GM10266 (cell line): Measurements from ENCODE around the gene MLF2.

Source experiments
- DNase-seq: peaks from one replicate; pipeline ENCODE4 v3.0.0; 2012; ENCODE audit errors: extremely low spot score
- CTCF ChIP-seq: IDR thresholded peaks from 2 replicates; pipeline ENCODE4 v1.5.1; 2012; ENCODE audit warnings: mild to moderate bottlenecking, low read depth; ENCODE audit not compliant: control insufficient read depth, insufficient read depth; ENCODE audit errors: missing control alignments

Gene MLF2

GRCh38 chr12:6759741-6760140, 6.8 kb upstream of the MLF2 start:
- no peak for DNase-seq
- TF ChIP-seq CTCF: no peak

GRCh38 chr12:6758506-6759095, 5.7 kb upstream of the MLF2 start:
- no peak for TF ChIP-seq CTCF
- DNase-seq: no peak

GRCh38 chr12:6757028-6757690, 4.2 kb upstream of the MLF2 start:
- no peak for TF ChIP-seq CTCF
- no peak for DNase-seq

- no peak for TF ChIP-seq CTCF
- no peak for DNase-seq
Measured at GRCh38 chr12:6754411-6754810, 1.5 kb upstream of the MLF2 start.

GRCh38 chr12:6753772-6754356, 923 bp upstream of the MLF2 start:
- no peak for TF ChIP-seq CTCF
- no peak for DNase-seq

GRCh38 chr12:6752167-6752920, 597 bp downstream of the MLF2 start:
- DNase-seq: no peak
- no peak for TF ChIP-seq CTCF
